Adipocyte (in vitro differentiated cells): ENCODE data around the gene NR0B1.

Source experiments
- DNase-seq: peaks from one replicate; pipeline ENCODE4 v3.0.0-alpha.2; 2015; ENCODE audit warnings: low read depth
- H3K27me3 ChIP-seq: replicated peaks from 2 replicates; pipeline ENCODE4 v1.7.0; 2013; ENCODE audit warnings: mild to moderate bottlenecking, low read length, moderate library complexity; ENCODE audit not compliant: control insufficient read depth, insufficient read depth
- H3K36me3 ChIP-seq: 2 replicates; pipeline ENCODE4 v1.7.0; 2013; ENCODE audit warnings: low read length, mild to moderate bottlenecking, moderate library complexity; ENCODE audit not compliant: control insufficient read depth, insufficient read depth, severe bottlenecking
- H3K4me1 ChIP-seq: 2 replicates; pipeline ENCODE4 v1.7.0; 2013; ENCODE audit warnings: mild to moderate bottlenecking, low read length, moderate library complexity; ENCODE audit not compliant: control insufficient read depth, insufficient read depth
- H3K4me3 ChIP-seq: 2 replicates; pipeline ENCODE4 v1.7.0; 2013; ENCODE audit warnings: mild to moderate bottlenecking, low read length, moderate library complexity
- H3K9ac ChIP-seq: 2 replicates; pipeline ENCODE4 v1.7.0; 2013; ENCODE audit warnings: mild to moderate bottlenecking, low read length, moderate library complexity
- H3K9me3 ChIP-seq: 2 replicates; pipeline ENCODE4 v1.7.0; 2013; ENCODE audit warnings: mild to moderate bottlenecking, low read length, moderate library complexity; ENCODE audit not compliant: control insufficient read depth

NR0B1 gene

GRCh38 chrX:30304866-30305265 is 4.3 kb downstream of the NR0B1 start:
- H3K36me3 ChIP-seq, result no peaks in the 10 kb centered on the region
- H3K9me3 ChIP-seq, result no peaks in the 10 kb centered on the region
- H3K9ac ChIP-seq, result no peak overlapping the region
- peaks cover 22% of the 10 kb centered on the region for H3K27me3 ChIP-seq
- H3K4me1 ChIP-seq, result peaks cover 21% of the 10 kb centered on the region
- H3K4me3 ChIP-seq, result no peak overlapping the region
- no peak for DNase-seq

- H3K36me3 ChIP-seq, result no peaks in the 10 kb centered on the region
- H3K9ac ChIP-seq, result peak overlapping the region; percentile 28
- peaks cover 16% of the 10 kb centered on the region for H3K27me3 ChIP-seq
- H3K4me1 ChIP-seq, result peaks cover 21% of the 10 kb centered on the region
- H3K9me3 ChIP-seq, result no peaks in the 10 kb centered on the region
- peak; percentile 49 for DNase-seq
- no peak overlapping the region for H3K4me3 ChIP-seq
Measured at GRCh38 chrX:30302956-30303355, 6.2 kb downstream of the NR0B1 start.

- Histone ChIP-seq H3K27me3 (peaks cover 12% of the 10 kb centered on the region), H3K4me1 (peaks cover 21% of the 10 kb centered on the region), H3K4me3 (peak overlapping the region; percentile 40), H3K36me3 (no peaks in the 10 kb centered on the region), H3K9me3 (no peaks in the 10 kb centered on the region), H3K9ac (peak overlapping the region; percentile 28)
- peak; percentile 25 for DNase-seq
Measured at GRCh38 chrX:30301963-30302362, 7.2 kb downstream of the NR0B1 start.

- H3K36me3 ChIP-seq, result no peaks in the 10 kb centered on the region
- DNase-seq, result no peak
- peak overlapping the region; percentile 28 for H3K9ac ChIP-seq
- H3K4me1 ChIP-seq, result peaks cover 21% of the 10 kb centered on the region
- peaks cover 12% of the 10 kb centered on the region for H3K27me3 ChIP-seq
- peak overlapping the region; percentile 40 for H3K4me3 ChIP-seq
- no peaks in the 10 kb centered on the region for H3K9me3 ChIP-seq
Measured at GRCh38 chrX:30301208-30301607, 8.0 kb downstream of the NR0B1 start.

- no peaks in the 10 kb centered on the region for H3K9me3 ChIP-seq
- no peaks in the 10 kb centered on the region for H3K36me3 ChIP-seq
- H3K4me3 ChIP-seq, result no peak overlapping the region
- peaks cover 4% of the 10 kb centered on the region for H3K4me1 ChIP-seq
- H3K9ac ChIP-seq, result no peak overlapping the region
- peaks cover 16% of the 10 kb centered on the region for H3K27me3 ChIP-seq
- no peak for DNase-seq
Measured at GRCh38 chrX:30296408-30297254, 12.6 kb downstream of the NR0B1 start.

GRCh38 chrX:30283456-30284200 is 25.6 kb downstream of the NR0B1 start:
- H3K9ac ChIP-seq, result peak overlapping the region; percentile 49
- peak; percentile 81 for DNase-seq

GRCh38 chrX:30282527-30282926 is 26.7 kb downstream of the NR0B1 start:
- Histone ChIP-seq H3K4me3 (no peak overlapping the region), H3K36me3 (no peaks in the 10 kb centered on the region), H3K9me3 (no peaks in the 10 kb centered on the region), H3K4me1 (peaks cover 46% of the 10 kb centered on the region), H3K27me3 (no peaks in the 10 kb centered on the region), H3K9ac (no peak overlapping the region)
- peak; percentile 19 for DNase-seq

More at GRCh38 chrX:30283456-30284200, 25.6 kb downstream of the NR0B1 start:
- H3K27me3 ChIP-seq, result no peaks in the 10 kb centered on the region
- H3K4me1 ChIP-seq, result peaks cover 39% of the 10 kb centered on the region
- H3K9me3 ChIP-seq, result no peaks in the 10 kb centered on the region
- no peaks in the 10 kb centered on the region for H3K36me3 ChIP-seq
- peak overlapping the region; percentile 33 for H3K4me3 ChIP-seq

GRCh38 chrX:30280428-30280827 is 28.8 kb downstream of the NR0B1 start:
- Histone ChIP-seq H3K9me3 (no peaks in the 10 kb centered on the region), H3K4me1 (peaks cover 46% of the 10 kb centered on the region), H3K4me3 (no peak overlapping the region), H3K36me3 (no peaks in the 10 kb centered on the region), H3K27me3 (no peaks in the 10 kb centered on the region), H3K9ac (no peak overlapping the region)
- no peak for DNase-seq

- H3K9me3 ChIP-seq, result no peaks in the 10 kb centered on the region
Measured at GRCh38 chrX:30278365-30278764, 30.8 kb downstream of the NR0B1 start.

GRCh38 chrX:30275498-30275897 is 33.7 kb downstream of the NR0B1 start:
- Histone ChIP-seq H3K9me3 (no peaks in the 10 kb centered on the region), H3K9ac (no peak overlapping the region), H3K27me3 (peaks cover 6% of the 10 kb centered on the region), H3K4me1 (peaks cover 23% of the 10 kb centered on the region), H3K4me3 (no peak overlapping the region), H3K36me3 (no peaks in the 10 kb centered on the region)
- peak; percentile 55 for DNase-seq

More at GRCh38 chrX:30278365-30278764, 30.8 kb downstream of the NR0B1 start:
- H3K27me3 ChIP-seq, result no peaks in the 10 kb centered on the region
- peaks cover 33% of the 10 kb centered on the region for H3K4me1 ChIP-seq
- H3K9ac ChIP-seq, result no peak overlapping the region
- DNase-seq, result no peak
- H3K36me3 ChIP-seq, result no peaks in the 10 kb centered on the region
- H3K4me3 ChIP-seq, result no peak overlapping the region

GRCh38 chrX:30270639-30271038 is 38.6 kb downstream of the NR0B1 start:
- Histone ChIP-seq H3K27me3 (peaks cover 22% of the 10 kb centered on the region), H3K4me3 (no peak overlapping the region), H3K4me1 (no peaks in the 10 kb centered on the region), H3K9ac (no peak overlapping the region), H3K9me3 (peaks cover 5% of the 10 kb centered on the region), H3K36me3 (no peaks in the 10 kb centered on the region)
- DNase-seq, result no peak
